RPMI7951 (cell line): ENCODE measurements around the gene ZNF736. TPM values are rescaled to one million over a fixed set of nuclear protein-coding genes. Genes with fewer than 3 reads are reported as not detected.

Experiments
- total RNA-seq: library from RNA; depleted of rRNA; stranded (reverse); fragments of >200 nt; shearing (Covaris generic); gene quantifications from 2 replicates; pipeline ENCODE4 v1.2.3, GENCODE V29; 2014; rRNA removed

The ZNF736 gene
- total RNA-seq, 1 experiment from 2014 or later: 8.2 TPM

Other genes starting within 250 kb of the ZNF736 start
- gene ZNF735, start 106.8 kb upstream of the ZNF736 start, total RNA-seq: not detected in 2 replicates
- not detected in 2 replicates for gene ZNF679, start 85.5 kb upstream of the ZNF736 start, total RNA-seq
- 18.4 and 20.2 TPM in 2 replicates for gene ZNF680, start 249.1 kb downstream of the ZNF736 start, total RNA-seq